HepG2 (cell line): ENCODE measurements around the gene FARSB. TPM values are rescaled to one million over a fixed set of nuclear protein-coding genes. Genes with fewer than 3 reads are reported as not detected.

Experiments used
- ARHGAP35 ChIP-seq: sonication (generic); formaldehyde crosslinking; IDR thresholded peaks from 2 replicates; pipeline ENCODE4 v1.9.0; 2022; ENCODE audit warnings: mild to moderate bottlenecking, inconsistent platforms, moderate library complexity, missing genetic modification reagents, borderline replicate concordance
- CEBPG ChIP-seq: IDR thresholded peaks from 2 replicates; pipeline ENCODE4 v1.6.1; 2016
- FOXJ3 ChIP-seq: sonication (generic); formaldehyde crosslinking; IDR thresholded peaks from 2 replicates; pipeline ENCODE4 v1.4.0; 2020; ENCODE audit warnings: missing genetic modification reagents, mild to moderate bottlenecking, borderline replicate concordance
- NCOA2 ChIP-seq: sonication (generic); formaldehyde crosslinking; IDR thresholded peaks from 2 replicates; pipeline ENCODE4 v1.8.0; 2022; ENCODE audit warnings: inconsistent platforms
- NCOR1 ChIP-seq: fragments of 200-600 bp; sonication (generic); IDR thresholded peaks from 2 replicates; pipeline ENCODE4 v1.7.0; 2017; ENCODE audit warnings: antibody characterized with exemption, low read length, borderline replicate concordance
- NFE2 ChIP-seq: sonication (generic); formaldehyde crosslinking; IDR thresholded peaks from 2 replicates; pipeline ENCODE4 v1.4.0; 2020; ENCODE audit warnings: missing genetic modification reagents
- PBX3 ChIP-seq: sonication (generic); formaldehyde crosslinking; IDR thresholded peaks from 2 replicates; pipeline ENCODE4 v1.8.1; 2023; ENCODE audit warnings: missing genetic modification reagents, inconsistent platforms, borderline replicate concordance
- POGZ ChIP-seq: sonication (generic); formaldehyde crosslinking; IDR thresholded peaks from 2 replicates; pipeline ENCODE4 v1.4.0; 2020; ENCODE audit warnings: mild to moderate bottlenecking, missing genetic modification reagents
- POLR2AphosphoS5 ChIP-seq: IDR thresholded peaks from 2 replicates; pipeline ENCODE4 v1.6.1; 2012; ENCODE audit warnings: low read depth, low read length
- ZNF225 ChIP-seq: sonication (generic); formaldehyde crosslinking; IDR thresholded peaks from 2 replicates; pipeline ENCODE4 v1.4.0; 2020; ENCODE audit warnings: mild to moderate bottlenecking, missing genetic modification reagents
- ZNF33B ChIP-seq: sonication (generic); formaldehyde crosslinking; IDR thresholded peaks from 2 replicates; pipeline ENCODE4 v1.5.1; 2020; ENCODE audit warnings: mild to moderate bottlenecking, missing genetic modification reagents
- ZNF343 ChIP-seq: sonication (generic); formaldehyde crosslinking; IDR thresholded peaks from 2 replicates; pipeline ENCODE4 v1.4.0; 2020; ENCODE audit warnings: mild to moderate bottlenecking, missing genetic modification reagents
- ZNF747 ChIP-seq: sonication (generic); formaldehyde crosslinking; IDR thresholded peaks from 2 replicates; pipeline ENCODE4 v1.8.1; 2023; ENCODE audit warnings: missing genetic modification reagents, mild to moderate bottlenecking, borderline replicate concordance
- ZNF775 ChIP-seq: sonication (generic); formaldehyde crosslinking; IDR thresholded peaks from 2 replicates; pipeline ENCODE4 v1.4.0; 2020; ENCODE audit warnings: missing genetic modification reagents, mild to moderate bottlenecking, moderate library complexity, borderline replicate concordance
- ZSCAN9 ChIP-seq: IDR thresholded peaks from 2 replicates; pipeline ENCODE4 v1.6.1; 2016; ENCODE audit warnings: borderline replicate concordance
- polyA plus RNA-seq, 8 experiments: library from polyadenylated mRNA; depleted of rRNA in 3 of 8; stranded (reverse) in 7 of 8; unstranded in 1 of 8; fragments of >200 nt; fragmentation: Illumina TruSeq in 4 of 8; extraction: Trizol in 4 of 8; gene quantifications; 2 replicates each; pipeline versions ENCODE4 v1.2.1 to v1.2.3, GENCODE V29; 2011 to 2016; ENCODE audit warnings: low read depth in 4 of 8, missing spikeins in 1 of 8, mixed read lengths in 1 of 8; ENCODE audit not compliant: insufficient read depth in 1 of 8
- total RNA-seq, 5 experiments: library from RNA; depleted of rRNA; stranded (reverse); fragments of >200 nt; fragmentation: Illumina TruSeq; extraction: Trizol; gene quantifications; 2 replicates each; pipeline ENCODE4 v1.2.3, GENCODE V29; 2016; ENCODE audit warnings: low read depth in 1 of 5
- TF ChIP-seq, protein P1 (sequence below): sonication (generic); formaldehyde crosslinking; IDR thresholded peaks from 2 replicates; pipeline ENCODE4 v1.4.0; 2020; ENCODE audit warnings: missing genetic modification reagents
- TF ChIP-seq, protein P2 (sequence below): IDR thresholded peaks from 2 replicates; pipeline ENCODE4 v1.6.1; 2016; ENCODE audit warnings: missing biosample characterization, missing genetic modification reagents, low read depth

The FARSB gene
- total and polyA plus RNA-seq, 2 of the 13 experiments (the other 11 are each of a cell fraction or from before 2014, with no cell fraction given), result 23.3 to 45.9 TPM

DNA sequence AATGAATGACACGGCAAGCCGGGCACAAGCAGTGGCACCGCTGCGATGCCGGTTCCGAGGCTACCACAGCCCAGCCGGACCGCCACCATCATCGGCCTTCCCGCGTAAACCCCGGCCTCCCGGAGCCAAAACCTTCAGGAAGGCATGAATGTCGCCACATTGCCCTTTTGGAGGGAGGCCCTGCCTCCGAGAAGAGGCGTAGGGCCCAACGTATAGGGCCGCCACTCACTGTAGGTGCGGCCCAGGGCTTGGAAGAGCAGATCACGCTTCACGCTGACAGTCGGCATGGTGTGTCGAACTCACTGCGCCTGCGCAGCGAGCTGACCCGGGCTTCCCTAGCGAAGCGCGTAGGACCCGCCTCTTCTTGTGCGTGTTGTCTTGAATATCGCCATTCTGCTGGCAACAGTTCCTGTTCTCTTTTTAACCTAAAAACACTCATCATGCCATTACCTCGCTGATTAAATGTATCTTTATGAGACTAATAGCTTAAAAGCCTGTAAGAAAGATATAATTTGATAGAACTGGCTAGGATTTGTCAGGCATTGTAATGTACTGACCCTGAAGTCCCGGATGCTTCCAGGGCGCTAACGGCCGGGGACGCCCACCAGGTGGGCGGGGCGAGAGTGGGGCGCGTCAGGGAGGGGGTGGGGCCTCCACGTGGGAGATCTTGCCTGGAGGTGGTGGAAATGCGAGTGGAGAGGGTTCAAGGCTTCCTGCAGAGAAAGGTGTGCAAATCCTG, at the start of gene FARSB (continued):
- TF ChIP-seq NFE2 (CRISPR knock-in tag) (no peak), ZNF775 (CRISPR knock-in tag) (peak; percentile 57; the same call in 1 of the 2 replicates), ZNF343 (CRISPR knock-in tag) (peak; percentile 79; the same call in 1 of the 2 replicates), CEBPG (CRISPR knock-in tag) (0 out of 2 replicates have a peak, but pooled peaks have one; percentile 10), ZSCAN9 (CRISPR knock-in tag) (no peak), POGZ (CRISPR knock-in tag) (peak; percentile 70), ZNF33B (CRISPR knock-in tag) (peak; percentile 78; the same call in 1 of the 2 replicates), NCOA2 (CRISPR knock-in tag) (no peak), ARHGAP35 (CRISPR knock-in tag) (peak; percentile 95), FOXJ3 (CRISPR knock-in tag) (0 out of 2 replicates have a peak, but pooled peaks have one; percentile 39), PBX3 (CRISPR knock-in tag) (no peak), ZNF747 (CRISPR knock-in tag) (no peak), POLR2AphosphoS5 (peak; percentile 76), ZNF225 (peak; percentile 96), NCOR1 (peak; percentile 20; the same call in 1 of the 2 replicates)
- TF ChIP-seq, protein P1, sequence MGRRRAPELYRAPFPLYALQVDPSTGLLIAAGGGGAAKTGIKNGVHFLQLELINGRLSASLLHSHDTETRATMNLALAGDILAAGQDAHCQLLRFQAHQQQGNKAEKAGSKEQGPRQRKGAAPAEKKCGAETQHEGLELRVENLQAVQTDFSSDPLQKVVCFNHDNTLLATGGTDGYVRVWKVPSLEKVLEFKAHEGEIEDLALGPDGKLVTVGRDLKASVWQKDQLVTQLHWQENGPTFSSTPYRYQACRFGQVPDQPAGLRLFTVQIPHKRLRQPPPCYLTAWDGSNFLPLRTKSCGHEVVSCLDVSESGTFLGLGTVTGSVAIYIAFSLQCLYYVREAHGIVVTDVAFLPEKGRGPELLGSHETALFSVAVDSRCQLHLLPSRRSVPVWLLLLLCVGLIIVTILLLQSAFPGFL (CRISPR knock-in tag), result 0 out of 2 replicates have a peak, but pooled peaks have one; percentile 70
- TF ChIP-seq, protein P2, sequence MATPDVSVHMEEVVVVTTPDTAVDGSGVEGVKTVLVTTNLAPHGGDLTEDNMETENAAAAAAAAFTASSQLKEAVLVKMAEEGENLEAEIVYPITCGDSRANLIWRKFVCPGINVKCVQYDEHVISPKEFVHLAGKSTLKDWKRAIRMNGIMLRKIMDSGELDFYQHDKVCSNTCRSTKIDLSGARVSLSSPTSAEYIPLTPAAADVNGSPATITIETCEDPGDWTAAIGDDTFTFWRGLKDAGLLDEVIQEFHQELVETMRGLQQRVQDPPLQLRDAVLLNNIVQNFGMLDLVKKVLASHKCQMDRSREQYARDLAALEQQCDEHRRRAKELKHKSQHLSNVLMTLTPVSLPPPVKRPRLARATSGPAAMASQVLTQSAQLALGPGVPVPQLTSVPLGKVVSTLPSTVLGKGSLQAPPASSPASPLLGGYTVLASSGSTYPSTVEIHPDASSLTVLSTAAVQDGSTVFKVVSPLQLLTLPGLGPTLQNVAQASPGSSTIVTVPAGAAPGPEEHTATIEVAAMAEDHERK (CRISPR knock-in tag), result peak; percentile 67; the same call in 1 of the 2 replicates
